HL-60 (cell line): ENCODE data around the gene PDPN.

Source experiments
- DNase-seq, 2 experiments: peaks; one replicate each; pipeline ENCODE4 v3.0.0-alpha.2; 2010 to 2020; ENCODE audit warnings: low read depth in 1 of 2, low spot score in 1 of 2
- H3K27ac ChIP-seq: fragments of 250-450 bp; sonication (Bioruptor Pico); replicated peaks from 2 replicates; pipeline ENCODE4 v1.5.1; 2020; ENCODE audit warnings: mild to moderate bottlenecking, moderate library complexity
- H3K27me3 ChIP-seq: fragments of 250-450 bp; sonication (Bioruptor Pico); 2 replicates; pipeline ENCODE4 v1.5.1; 2021; ENCODE audit warnings: mild to moderate bottlenecking, moderate library complexity; ENCODE audit not compliant: insufficient read depth, poor library complexity, severe bottlenecking
- H3K4me3 ChIP-seq: replicated peaks from 2 replicates; pipeline ENCODE4 v1.5.1; 2011; ENCODE audit warnings: mild to moderate bottlenecking, control low read depth, low read length; ENCODE audit not compliant: insufficient read depth
- GABPA ChIP-seq: IDR thresholded peaks from 2 replicates; pipeline ENCODE4 v1.6.1; 2012; ENCODE audit warnings: low read depth
- POLR2AphosphoS5 ChIP-seq: IDR thresholded peaks from 2 replicates; pipeline ENCODE4 v1.6.1; 2012; ENCODE audit warnings: low read depth
- SPI1 ChIP-seq: IDR thresholded peaks from 2 replicates; pipeline ENCODE4 v1.6.1; 2012; ENCODE audit warnings: low read depth, mild to moderate bottlenecking, borderline replicate concordance
- TF ChIP-seq, protein P1 (sequence below): IDR thresholded peaks from 2 replicates; pipeline ENCODE4 v1.6.1; 2012; ENCODE audit warnings: low read depth; ENCODE audit not compliant: insufficient replicate concordance
- TF ChIP-seq, protein P2 (sequence below): IDR thresholded peaks from one replicate; pipeline ENCODE4 v1.5.1; 2011; ENCODE audit warnings: low read length, control low read depth, inconsistent platforms; ENCODE audit not compliant: insufficient read depth

PDPN gene

DNA sequence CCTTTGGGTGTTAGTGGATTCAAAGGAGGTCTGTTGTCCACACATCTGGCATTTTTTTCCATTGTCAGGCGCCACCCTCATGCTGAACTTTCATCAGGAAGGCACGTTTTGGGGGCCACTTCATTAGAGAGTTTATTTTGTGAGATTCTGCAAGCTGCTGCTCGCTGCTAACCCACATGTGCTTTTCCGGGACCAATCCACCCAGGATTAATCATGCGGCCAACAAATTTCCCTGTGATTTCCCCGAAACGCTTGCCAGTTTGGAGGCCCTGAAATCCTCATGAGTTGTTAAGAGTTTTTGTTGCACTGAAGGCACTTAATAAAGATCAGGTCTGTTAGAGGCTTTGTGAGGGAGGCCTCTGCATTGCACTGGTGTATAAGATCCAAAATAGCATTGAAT lies 2.4 kb downstream of the PDPN start:
- no peak for DNase-seq
- Histone ChIP-seq H3K27me3 (peaks cover 40% of the 10 kb centered on the region), H3K27ac (no peak overlapping the region), H3K4me3 (no peak overlapping the region)
- TF ChIP-seq GABPA: no peak
- TF ChIP-seq, protein P1, sequence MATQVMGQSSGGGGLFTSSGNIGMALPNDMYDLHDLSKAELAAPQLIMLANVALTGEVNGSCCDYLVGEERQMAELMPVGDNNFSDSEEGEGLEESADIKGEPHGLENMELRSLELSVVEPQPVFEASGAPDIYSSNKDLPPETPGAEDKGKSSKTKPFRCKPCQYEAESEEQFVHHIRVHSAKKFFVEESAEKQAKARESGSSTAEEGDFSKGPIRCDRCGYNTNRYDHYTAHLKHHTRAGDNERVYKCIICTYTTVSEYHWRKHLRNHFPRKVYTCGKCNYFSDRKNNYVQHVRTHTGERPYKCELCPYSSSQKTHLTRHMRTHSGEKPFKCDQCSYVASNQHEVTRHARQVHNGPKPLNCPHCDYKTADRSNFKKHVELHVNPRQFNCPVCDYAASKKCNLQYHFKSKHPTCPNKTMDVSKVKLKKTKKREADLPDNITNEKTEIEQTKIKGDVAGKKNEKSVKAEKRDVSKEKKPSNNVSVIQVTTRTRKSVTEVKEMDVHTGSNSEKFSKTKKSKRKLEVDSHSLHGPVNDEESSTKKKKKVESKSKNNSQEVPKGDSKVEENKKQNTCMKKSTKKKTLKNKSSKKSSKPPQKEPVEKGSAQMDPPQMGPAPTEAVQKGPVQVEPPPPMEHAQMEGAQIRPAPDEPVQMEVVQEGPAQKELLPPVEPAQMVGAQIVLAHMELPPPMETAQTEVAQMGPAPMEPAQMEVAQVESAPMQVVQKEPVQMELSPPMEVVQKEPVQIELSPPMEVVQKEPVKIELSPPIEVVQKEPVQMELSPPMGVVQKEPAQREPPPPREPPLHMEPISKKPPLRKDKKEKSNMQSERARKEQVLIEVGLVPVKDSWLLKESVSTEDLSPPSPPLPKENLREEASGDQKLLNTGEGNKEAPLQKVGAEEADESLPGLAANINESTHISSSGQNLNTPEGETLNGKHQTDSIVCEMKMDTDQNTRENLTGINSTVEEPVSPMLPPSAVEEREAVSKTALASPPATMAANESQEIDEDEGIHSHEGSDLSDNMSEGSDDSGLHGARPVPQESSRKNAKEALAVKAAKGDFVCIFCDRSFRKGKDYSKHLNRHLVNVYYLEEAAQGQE: no peak
- no peak for TF ChIP-seq SPI1
- TF ChIP-seq, protein P2, sequence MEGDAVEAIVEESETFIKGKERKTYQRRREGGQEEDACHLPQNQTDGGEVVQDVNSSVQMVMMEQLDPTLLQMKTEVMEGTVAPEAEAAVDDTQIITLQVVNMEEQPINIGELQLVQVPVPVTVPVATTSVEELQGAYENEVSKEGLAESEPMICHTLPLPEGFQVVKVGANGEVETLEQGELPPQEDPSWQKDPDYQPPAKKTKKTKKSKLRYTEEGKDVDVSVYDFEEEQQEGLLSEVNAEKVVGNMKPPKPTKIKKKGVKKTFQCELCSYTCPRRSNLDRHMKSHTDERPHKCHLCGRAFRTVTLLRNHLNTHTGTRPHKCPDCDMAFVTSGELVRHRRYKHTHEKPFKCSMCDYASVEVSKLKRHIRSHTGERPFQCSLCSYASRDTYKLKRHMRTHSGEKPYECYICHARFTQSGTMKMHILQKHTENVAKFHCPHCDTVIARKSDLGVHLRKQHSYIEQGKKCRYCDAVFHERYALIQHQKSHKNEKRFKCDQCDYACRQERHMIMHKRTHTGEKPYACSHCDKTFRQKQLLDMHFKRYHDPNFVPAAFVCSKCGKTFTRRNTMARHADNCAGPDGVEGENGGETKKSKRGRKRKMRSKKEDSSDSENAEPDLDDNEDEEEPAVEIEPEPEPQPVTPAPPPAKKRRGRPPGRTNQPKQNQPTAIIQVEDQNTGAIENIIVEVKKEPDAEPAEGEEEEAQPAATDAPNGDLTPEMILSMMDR: no peak
- no peak for TF ChIP-seq POLR2AphosphoS5

- no peak for TF ChIP-seq SPI1
- TF ChIP-seq, protein P2: no peak
- TF ChIP-seq, protein P1: no peak
- TF ChIP-seq POLR2AphosphoS5: no peak
- TF ChIP-seq GABPA: no peak
- peaks cover 33% of the 10 kb centered on the region for H3K27me3 ChIP-seq
- DNase-seq: no peak
- no peak overlapping the region for H3K4me3 ChIP-seq
- no peak overlapping the region for H3K27ac ChIP-seq
These were observed 3.8 kb downstream of the PDPN start for GRCh38 chr1:13587256-13588030.

DNA sequence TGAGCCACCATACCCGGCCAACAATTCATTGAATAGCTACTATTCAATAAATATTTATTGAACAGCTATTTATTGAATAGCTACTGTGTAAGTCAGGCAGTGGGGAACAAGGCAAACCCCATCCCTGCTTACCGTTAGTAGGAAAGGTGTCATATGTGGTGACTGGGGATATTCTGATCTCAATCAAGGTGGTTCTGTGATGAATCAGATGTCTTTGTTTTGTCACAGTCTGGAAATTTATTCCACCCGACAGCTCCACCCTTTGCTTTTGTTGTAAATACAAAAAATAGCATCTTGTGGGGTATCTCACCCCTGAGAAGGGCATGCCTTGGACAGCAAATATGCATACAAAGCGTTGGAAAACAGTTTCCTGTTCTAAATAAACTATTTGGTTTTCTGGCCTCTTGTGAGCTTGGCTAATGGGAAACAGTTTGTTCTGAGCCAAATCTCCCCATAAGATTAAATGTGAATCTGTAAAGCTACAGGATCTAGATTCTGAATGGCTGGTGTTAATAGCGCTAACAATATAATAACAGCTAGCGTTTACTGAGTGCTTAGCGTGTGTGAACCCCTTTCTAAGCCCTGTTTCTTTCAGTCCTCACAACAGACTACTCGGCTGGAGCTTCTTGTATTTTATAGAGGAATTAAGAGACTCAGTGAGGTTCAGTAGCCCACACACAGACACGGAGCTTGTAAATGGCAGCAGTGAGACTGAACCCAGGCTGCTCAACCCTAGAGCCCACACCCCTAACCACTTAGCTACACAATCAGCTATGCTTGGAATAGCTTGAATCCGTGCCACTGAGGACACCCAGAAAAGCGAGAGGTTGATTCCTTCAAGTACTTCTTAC lies 5.5 kb downstream of the PDPN start:
- no peak overlapping the region for H3K27ac ChIP-seq
- H3K4me3 ChIP-seq: no peak overlapping the region
- H3K27me3 ChIP-seq: peaks cover 18% of the 10 kb centered on the region
- TF ChIP-seq POLR2AphosphoS5 (no peak), SPI1 (no peak), GABPA (no peak)
- TF ChIP-seq, protein P2: no peak
- TF ChIP-seq, protein P1: no peak
- DNase-seq: no peak
